ACC112 (cell line): ENCODE results near the gene COL21A1.
"Not testable (repeated sequence)": the region's sequence is repeated elsewhere in the genome, so short reads cannot be mapped to it uniquely, and the experiment has no call there.

Source experiments
- H2AFZ ChIP-seq: fragments of 200-600 bp; sonication (generic); one replicate; pipeline ENCODE4 v1.6.0; 2017; ENCODE audit warnings: antibody characterized with exemption, low read length; ENCODE audit not compliant: unreplicated experiment
- H3K27ac ChIP-seq: fragments of 200-600 bp; sonication (generic); 2 replicates; pipeline ENCODE4 v1.5.1; 2014; ENCODE audit warnings: low read depth, mild to moderate bottlenecking, antibody characterized with exemption, low read length, moderate library complexity
- H3K27me3 ChIP-seq: fragments of 200-600 bp; sonication (generic); 2 replicates; pipeline ENCODE4 v1.6.1; 2014; ENCODE audit warnings: mild to moderate bottlenecking, antibody characterized with exemption, low read length, moderate library complexity, mixed read lengths; ENCODE audit not compliant: insufficient read depth
- H3K36me3 ChIP-seq: fragments of 200-600 bp; sonication (generic); 2 replicates; pipeline ENCODE4 v1.6.1; 2016; ENCODE audit warnings: mild to moderate bottlenecking, antibody characterized with exemption, low read length, moderate library complexity, mixed read lengths; ENCODE audit not compliant: insufficient read depth
- H3K4me1 ChIP-seq: fragments of 200-600 bp; sonication (generic); one replicate; pipeline ENCODE4 v1.6.1; 2016; ENCODE audit warnings: low read length, mixed read lengths; ENCODE audit not compliant: insufficient read depth, unreplicated experiment, control insufficient read depth
- H3K4me3 ChIP-seq: fragments of 200-600 bp; sonication (generic); 2 replicates; pipeline ENCODE4 v1.5.1; 2014; ENCODE audit warnings: mild to moderate bottlenecking, low read depth, low read length
- H3K79me2 ChIP-seq: fragments of 200-600 bp; sonication (generic); one replicate; pipeline ENCODE4 v1.6.0; 2016; ENCODE audit warnings: low read length; ENCODE audit not compliant: control insufficient read depth, unreplicated experiment, insufficient read depth

Gene COL21A1

DNA sequence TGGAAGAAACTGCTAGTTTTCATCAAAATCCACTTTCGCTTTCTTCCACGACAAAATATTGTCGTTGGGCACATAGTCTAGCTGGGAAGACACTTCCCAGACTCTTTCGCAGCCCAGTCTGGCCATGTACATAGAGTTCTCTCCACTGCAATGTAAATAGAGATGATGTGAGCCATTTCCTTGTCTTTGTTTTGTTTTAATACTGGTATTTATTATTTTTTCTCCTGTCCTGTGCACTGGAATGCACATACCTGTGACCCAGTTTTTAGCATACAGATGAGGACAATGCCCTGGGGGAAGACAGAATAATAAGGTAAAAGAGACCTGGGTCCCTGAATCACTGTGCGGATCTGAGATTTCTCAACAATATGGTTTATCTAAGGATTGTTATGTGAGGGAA is 222.4 kb downstream of the COL21A1 start:
- Histone ChIP-seq H3K79me2 (no peaks in the 10 kb centered on the region), H2AFZ (peak overlapping the region; percentile 91), H3K27me3 (no peaks in the 10 kb centered on the region), H3K27ac (peak overlapping the region; percentile 50), H3K36me3 (no peaks in the 10 kb centered on the region), H3K4me3 (peak overlapping the region; percentile 69), H3K4me1 (peaks cover 23% of the 10 kb centered on the region)

DNA sequence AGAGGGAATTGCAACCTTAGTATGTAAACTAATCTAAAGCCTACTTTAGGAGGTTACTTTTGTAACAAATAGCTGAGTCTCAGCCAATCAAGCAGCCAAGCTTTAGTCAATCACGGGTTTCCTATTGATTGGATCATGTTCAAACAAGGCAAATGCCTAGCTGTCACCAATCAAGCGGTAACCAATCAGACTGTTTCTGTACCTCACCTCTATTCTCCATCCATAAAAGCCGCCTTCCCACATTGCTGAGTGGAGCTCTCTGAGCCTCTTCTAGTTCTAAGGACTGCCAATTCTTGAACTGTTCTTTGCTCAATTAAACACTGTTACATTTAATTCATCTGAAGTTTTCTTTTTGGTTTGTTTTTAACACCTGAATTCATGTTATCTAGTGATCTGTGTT is 223.6 kb downstream of the COL21A1 start:
- Histone ChIP-seq H3K4me1 (peaks cover 23% of the 10 kb centered on the region), H3K27me3 (no peaks in the 10 kb centered on the region), H3K36me3 (no peaks in the 10 kb centered on the region), H3K79me2 (no peaks in the 10 kb centered on the region), H3K27ac (no peak overlapping the region), H2AFZ (peak overlapping the region; percentile 62), H3K4me3 (no peak overlapping the region)

DNA sequence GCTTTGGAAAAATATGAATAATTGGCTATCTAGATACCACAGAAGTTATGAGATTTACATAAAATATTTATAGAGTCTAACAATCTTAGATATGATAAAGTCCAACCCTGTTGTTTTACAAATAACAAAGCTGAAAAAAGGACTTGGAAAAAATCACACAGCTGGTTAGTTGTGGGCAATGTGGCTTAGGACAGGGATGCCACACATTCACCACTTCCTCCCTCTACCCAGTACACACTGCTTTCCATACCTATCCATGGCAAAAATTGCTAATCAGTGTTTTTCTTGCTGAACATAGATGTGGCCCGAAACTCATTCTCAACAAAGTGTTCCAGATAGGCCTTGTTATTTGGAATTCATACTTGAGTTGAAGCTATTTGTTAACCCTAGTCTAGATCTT is 224.7 kb downstream of the COL21A1 start:
- H3K27me3 ChIP-seq, result no peaks in the 10 kb centered on the region
- H2AFZ ChIP-seq, result no peak overlapping the region
- no peaks in the 10 kb centered on the region for H3K79me2 ChIP-seq
- H3K36me3 ChIP-seq, result no peaks in the 10 kb centered on the region
- peaks cover 23% of the 10 kb centered on the region for H3K4me1 ChIP-seq
- no peak overlapping the region for H3K27ac ChIP-seq
- no peak overlapping the region for H3K4me3 ChIP-seq

DNA sequence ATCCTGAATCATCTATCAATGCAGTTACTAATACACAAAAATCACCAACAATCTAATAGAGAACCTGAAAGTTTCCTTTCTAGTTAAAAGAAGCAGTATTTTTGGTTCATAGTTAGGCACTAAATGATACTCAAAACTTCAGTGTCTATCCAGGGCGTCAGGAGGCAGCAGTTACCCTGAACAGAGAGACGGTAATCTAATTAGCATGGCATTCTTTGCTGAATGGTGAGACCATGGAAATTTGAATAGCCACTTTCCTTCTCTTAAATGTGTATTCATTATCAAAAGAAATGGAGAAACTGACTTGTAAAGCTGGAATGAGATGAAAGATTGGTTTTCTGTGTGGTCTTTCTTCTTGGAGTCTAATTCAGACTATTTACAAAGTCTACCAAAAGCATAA is 225.4 kb downstream of the COL21A1 start:
- Histone ChIP-seq H3K79me2 (no peaks in the 10 kb centered on the region), H3K27me3 (no peaks in the 10 kb centered on the region), H3K4me1 (peaks cover 20% of the 10 kb centered on the region), H3K4me3 (no peak overlapping the region), H2AFZ (no peak overlapping the region), H3K27ac (no peak overlapping the region), H3K36me3 (no peaks in the 10 kb centered on the region)

DNA sequence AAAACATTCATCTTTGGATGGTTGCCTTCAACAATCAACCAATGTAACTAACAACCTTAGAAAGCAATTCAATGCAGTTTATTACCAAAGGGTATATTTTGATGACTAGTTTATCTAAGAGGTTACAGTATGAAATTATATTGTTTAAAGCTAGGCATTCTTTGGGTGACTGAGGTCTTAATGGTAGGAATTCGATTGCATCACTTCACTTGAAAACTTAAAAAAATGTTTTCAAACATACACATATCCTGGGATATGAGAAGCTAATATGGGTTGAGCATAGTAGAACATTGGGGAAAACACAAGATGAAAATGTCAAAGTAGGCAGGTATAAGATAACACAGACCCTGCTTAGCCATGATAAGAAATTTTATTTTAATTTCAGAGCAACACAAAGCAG is 227.4 kb downstream of the COL21A1 start:
- Histone ChIP-seq H3K79me2 (no peaks in the 10 kb centered on the region), H3K27ac (no peak overlapping the region), H3K36me3 (no peaks in the 10 kb centered on the region), H3K4me3 (no peak overlapping the region), H2AFZ (no peak overlapping the region), H3K4me1 (peaks cover 2% of the 10 kb centered on the region), H3K27me3 (no peaks in the 10 kb centered on the region)

DNA sequence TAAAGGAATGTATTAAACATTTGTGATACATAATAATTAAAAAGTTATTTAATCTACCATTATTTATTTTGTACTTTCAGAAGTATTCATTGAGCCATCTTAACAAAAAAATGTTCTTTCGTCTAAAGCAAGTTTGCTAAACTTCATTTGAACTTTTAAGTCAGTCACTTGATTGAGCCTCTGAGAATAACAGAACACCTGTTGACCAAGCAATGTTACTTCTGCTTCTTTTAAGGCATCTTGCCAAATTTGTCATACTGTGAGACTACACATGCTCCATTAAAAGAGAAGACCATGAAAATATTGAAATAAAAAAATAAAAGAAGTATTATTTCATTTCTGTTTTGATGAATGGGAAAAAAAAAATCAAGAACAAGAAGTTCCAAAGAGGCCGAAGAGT is 230.2 kb downstream of the COL21A1 start:
- Histone ChIP-seq H3K4me3 (no peak overlapping the region), H3K4me1 (no peaks in the 10 kb centered on the region), H3K27me3 (no peaks in the 10 kb centered on the region), H3K79me2 (no peaks in the 10 kb centered on the region), H3K36me3 (no peaks in the 10 kb centered on the region), H2AFZ (no peak overlapping the region), H3K27ac (no peak overlapping the region)

DNA sequence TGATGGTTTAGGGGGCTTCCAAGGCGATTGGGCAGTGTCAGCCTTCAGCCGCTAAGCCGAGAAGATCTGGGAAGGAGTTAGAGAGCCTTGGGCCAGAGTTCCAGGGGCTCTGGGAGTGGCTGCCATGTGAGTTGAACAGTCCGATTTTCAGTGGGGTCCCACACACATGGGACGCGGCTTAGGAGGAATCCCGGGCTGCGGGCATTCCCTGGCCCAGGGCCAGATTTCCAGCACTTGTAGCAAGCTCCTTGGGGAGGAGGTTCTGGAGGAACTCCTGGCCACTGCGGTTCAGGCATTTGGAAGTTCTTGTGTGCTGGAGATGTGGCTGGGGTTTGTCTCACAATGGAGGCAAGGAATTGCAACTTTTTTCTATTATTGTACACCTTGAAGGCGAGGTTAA is 233.3 kb downstream of the COL21A1 start:
- H3K27ac ChIP-seq, H3K36me3 ChIP-seq, H2AFZ ChIP-seq, H3K4me3 ChIP-seq, H3K27me3 ChIP-seq, H3K79me2 ChIP-seq, H3K4me1 ChIP-seq: not testable (repeated sequence)

DNA sequence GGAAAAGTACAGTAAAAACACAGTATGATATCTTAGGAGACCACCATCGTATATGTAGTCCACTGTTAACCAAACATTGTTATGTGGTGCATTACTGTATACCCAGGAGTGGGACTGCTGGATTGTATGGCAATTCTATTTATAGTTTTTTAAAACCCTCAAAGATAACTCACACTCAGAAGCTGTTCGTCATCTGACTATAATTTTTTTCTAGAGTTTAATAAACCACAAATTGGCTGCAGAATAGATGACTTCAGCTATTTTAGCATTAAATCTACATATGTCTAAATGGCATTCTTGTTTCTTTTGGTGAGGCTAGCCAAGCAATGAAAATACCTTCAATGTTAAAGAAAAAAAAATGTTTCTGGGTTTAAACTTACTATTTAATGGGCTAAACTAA is 237.7 kb downstream of the COL21A1 start:
- Histone ChIP-seq H3K4me1 (peaks cover 8% of the 10 kb centered on the region), H3K36me3 (no peaks in the 10 kb centered on the region), H2AFZ (no peak overlapping the region), H3K27me3 (no peaks in the 10 kb centered on the region), H3K79me2 (no peaks in the 10 kb centered on the region), H3K27ac (no peak overlapping the region), H3K4me3 (no peak overlapping the region)
